HepG2 (cell line): ENCODE data around the gene BANK1. TPM values are rescaled to one million over a fixed set of nuclear protein-coding genes. Genes with fewer than 3 reads are reported as not detected.

Experiments
- ATAC-seq: fragments of 200-7000 bp; cut with Tn5 transposase; 3 replicates; pipeline ENCODE4 v1.9.1; 2020; ENCODE audit warnings: mild to moderate bottlenecking, moderate library complexity
- BruUV-seq: library from RNA; stranded (reverse); fragments of 400-500 nt; replicated peaks from 2 replicates; lab custom pipeline; 2021; lab: Mats Ljungman, UMichigan
- CTCF ChIA-PET: fragments of 300-600 bp; formaldehyde crosslinking; extraction: SDS; loops from one replicate; lab custom pipeline; 2021; ENCODE audit warnings: low total read pairs, inconsistent platforms, low intra/inter-chr PET ratio; lab: Yijun Ruan, JAX
- POLR2A ChIA-PET: fragments of 350-600 bp; sonication (Branson Sonifier 250); formaldehyde crosslinking; loops from one replicate; lab custom pipeline; 2020; ENCODE audit warnings: antibody characterized with exemption, inconsistent platforms; lab: Yijun Ruan, JAX
- DNase-seq: peaks from one replicate; pipeline ENCODE4 v3.0.0-alpha.2; 2015; ENCODE audit warnings: low spot score
- FAIRE-seq: peaks from 3 replicates; lab custom pipeline; 2011; peaks lifted over from hg19 to GRCh38; lab: Jason Lieb, UNC
- H2AFZ ChIP-seq: one replicate; pipeline ENCODE4 v1.6.1; 2011; ENCODE audit warnings: low read length, inconsistent platforms
- H3K27ac ChIP-seq: fragments of 300-600 bp; 3 replicates; pipeline ENCODE4 v1.8.0; 2011; ENCODE audit warnings: mixed run types, mild to moderate bottlenecking, mixed read lengths, low read length, inconsistent platforms; ENCODE audit not compliant: insufficient read depth; ENCODE audit errors: extremely low read length
- H3K27me3 ChIP-seq, 2 experiments: fragments of 200-600 bp in 1 of 2; 2 replicates in 1 of 2; 3 replicates in 1 of 2; pipeline versions ENCODE4 v1.6.0 to v1.8.0; 2011; ENCODE audit warnings: low read length in 2 of 2, mild to moderate bottlenecking in 2 of 2, moderate library complexity in 2 of 2, inconsistent platforms in 1 of 2; ENCODE audit not compliant: insufficient read depth in 2 of 2, control insufficient read depth in 1 of 2
- H3K36me3 ChIP-seq, 2 experiments: fragments of 200-600 bp in 1 of 2; replicated peaks in 1 of 2; 2 replicates in 1 of 2; 3 replicates in 1 of 2; pipeline versions ENCODE4 v1.5.1 to v1.8.0; 2011; ENCODE audit warnings: low read length in 2 of 2, inconsistent platforms in 1 of 2; ENCODE audit not compliant: insufficient read depth in 2 of 2, control insufficient read depth in 1 of 2
- H3K4me1 ChIP-seq: 2 replicates; pipeline ENCODE4 v1.5.1; 2012; ENCODE audit warnings: low read length, inconsistent platforms; ENCODE audit not compliant: insufficient read depth
- H3K4me2 ChIP-seq: 2 replicates; pipeline ENCODE4 v1.6.0; 2011; ENCODE audit warnings: low read depth, low read length, inconsistent platforms
- H3K4me3 ChIP-seq, 3 experiments: fragments of 200-600 bp in 1 of 3; sonication (generic), shearing (Covaris generic) in 1 of 3; replicated peaks in 1 of 3; 2 replicates each; pipeline ENCODE4 v1.5.1; 2011 to 2016; ENCODE audit warnings: low read length in 3 of 3, inconsistent platforms in 2 of 3, low read depth in 2 of 3, mild to moderate bottlenecking in 2 of 3, control low read depth in 1 of 3, mixed read lengths in 1 of 3; ENCODE audit not compliant: insufficient read depth in 1 of 3
- H3K79me2 ChIP-seq: one replicate; pipeline ENCODE4 v1.6.1; 2011; ENCODE audit warnings: low read length, inconsistent platforms; ENCODE audit not compliant: insufficient read depth
- H3K9ac ChIP-seq: 2 replicates; pipeline ENCODE4 v1.6.0; 2011; ENCODE audit warnings: mild to moderate bottlenecking, low read depth, low read length, inconsistent platforms; ENCODE audit not compliant: insufficient read depth
- H3K9me3 ChIP-seq: 2 replicates; pipeline ENCODE4 v1.5.1; 2012; ENCODE audit warnings: mild to moderate bottlenecking, low read length
- H4K20me1 ChIP-seq: 2 replicates; pipeline ENCODE4 v1.6.0; 2011; ENCODE audit warnings: inconsistent platforms, mild to moderate bottlenecking, low read length, moderate library complexity; ENCODE audit not compliant: insufficient read depth
- EHMT2 ChIP-seq: fragments of 200-600 bp; sonication (generic); IDR thresholded peaks from 2 replicates; pipeline ENCODE4 v1.7.0; 2017; ENCODE audit warnings: antibody characterized with exemption, low read depth, low read length, borderline replicate concordance
- HOXA7 ChIP-seq: sonication (generic); formaldehyde crosslinking; IDR thresholded peaks from 2 replicates; pipeline ENCODE4 v1.8.1; 2022; ENCODE audit warnings: mild to moderate bottlenecking, missing genetic modification reagents, moderate library complexity
- JUNB ChIP-seq: sonication (generic); formaldehyde crosslinking; IDR thresholded peaks from 2 replicates; pipeline ENCODE4 v1.8.0; 2022; ENCODE audit warnings: missing genetic modification reagents, mild to moderate bottlenecking, borderline replicate concordance
- KDM3A ChIP-seq: IDR thresholded peaks from 2 replicates; pipeline ENCODE4 v1.6.1; 2018; ENCODE audit warnings: low read depth, missing compliant biosample characterization
- MED1 ChIP-seq: sonication (generic); formaldehyde crosslinking; IDR thresholded peaks from 2 replicates; pipeline ENCODE4 v1.4.0; 2020; ENCODE audit warnings: missing genetic modification reagents
- ONECUT2 ChIP-seq: sonication (generic); formaldehyde crosslinking; IDR thresholded peaks from 2 replicates; pipeline ENCODE4 v1.4.0; 2020; ENCODE audit warnings: missing genetic modification reagents
- REPIN1 ChIP-seq: sonication (generic); formaldehyde crosslinking; IDR thresholded peaks from 2 replicates; pipeline ENCODE4 v1.8.0; 2022; ENCODE audit warnings: missing genetic modification reagents, low read depth, mild to moderate bottlenecking, borderline replicate concordance
- SMAD3 ChIP-seq: sonication (generic); formaldehyde crosslinking; IDR thresholded peaks from 2 replicates; pipeline ENCODE4 v1.4.0; 2020; ENCODE audit warnings: missing genetic modification reagents
- SP5 ChIP-seq: IDR thresholded peaks from 2 replicates; pipeline ENCODE4 v1.6.1; 2016; ENCODE audit warnings: low read depth, borderline replicate concordance
- ZNF10 ChIP-seq: sonication (generic); formaldehyde crosslinking; IDR thresholded peaks from 2 replicates; pipeline ENCODE4 v1.4.0; 2020; ENCODE audit warnings: mild to moderate bottlenecking, low read depth, missing genetic modification reagents, borderline replicate concordance
- ZNF672 ChIP-seq: sonication (generic); formaldehyde crosslinking; IDR thresholded peaks from 2 replicates; pipeline ENCODE4 v1.8.1; 2022; ENCODE audit warnings: missing genetic modification reagents
- WGBS: methylation state at CpG from one replicate; pipeline ENCODE4 v1.1.6; 2017; ENCODE audit warnings: low lambda C conversion rate; 5-methylcytosine and 5-hydroxymethylcytosine counted together
- in situ Hi-C: cut with HindIII; loops from 2 replicates; pipeline ENCODE4 v1.10.0; 2017; ENCODE audit warnings: low pct_unique_long_range_greater_than_20kb; ENCODE audit not compliant: extremely low pct_ligation_motif_present
- intact Hi-C: fragments of 100-400 bp; cut with micrococcal nuclease; formaldehyde crosslinking; loops from one replicate; pipeline ENCODE4 v1.10.0; 2022; ENCODE audit not compliant: unreplicated experiment
- polyA plus RNA-seq, 8 experiments: library from polyadenylated mRNA; depleted of rRNA in 3 of 8; stranded (reverse) in 7 of 8; unstranded in 1 of 8; fragments of >200 nt; fragmentation: Illumina TruSeq in 4 of 8; extraction: Trizol in 4 of 8; gene quantifications; 2 replicates each; pipeline versions ENCODE4 v1.2.1 to v1.2.3, GENCODE V29; 2011 to 2016; ENCODE audit warnings: low read depth in 4 of 8, missing spikeins in 1 of 8, mixed read lengths in 1 of 8; ENCODE audit not compliant: insufficient read depth in 1 of 8
- total RNA-seq, 5 experiments: library from RNA; depleted of rRNA; stranded (reverse); fragments of >200 nt; fragmentation: Illumina TruSeq; extraction: Trizol; gene quantifications; 2 replicates each; pipeline ENCODE4 v1.2.3, GENCODE V29; 2016; ENCODE audit warnings: low read depth in 1 of 5
- TF ChIP-seq, protein P1 (sequence below), 2 experiments: sonication (generic) in 1 of 2; formaldehyde crosslinking in 1 of 2; IDR thresholded peaks; 2 replicates each; pipeline versions ENCODE4 v1.4.0 to v1.6.1; 2018 to 2020; ENCODE audit warnings: missing genetic modification reagents in 2 of 2, borderline replicate concordance in 1 of 2, low read depth in 1 of 2, mild to moderate bottlenecking in 1 of 2, missing biosample characterization in 1 of 2
- TF ChIP-seq, protein P2 (sequence below): sonication (generic); formaldehyde crosslinking; IDR thresholded peaks from 2 replicates; pipeline ENCODE4 v1.8.0; 2022; ENCODE audit warnings: mild to moderate bottlenecking, missing genetic modification reagents, borderline replicate concordance

The BANK1 gene
- total and polyA plus RNA-seq, 2 of the 13 experiments (the other 11 are each of a cell fraction or from before 2014, with no cell fraction given): 0.15 TPM; not detected in 1

- intact Hi-C loops: no loop called here
- TF ChIP-seq, protein P1, sequence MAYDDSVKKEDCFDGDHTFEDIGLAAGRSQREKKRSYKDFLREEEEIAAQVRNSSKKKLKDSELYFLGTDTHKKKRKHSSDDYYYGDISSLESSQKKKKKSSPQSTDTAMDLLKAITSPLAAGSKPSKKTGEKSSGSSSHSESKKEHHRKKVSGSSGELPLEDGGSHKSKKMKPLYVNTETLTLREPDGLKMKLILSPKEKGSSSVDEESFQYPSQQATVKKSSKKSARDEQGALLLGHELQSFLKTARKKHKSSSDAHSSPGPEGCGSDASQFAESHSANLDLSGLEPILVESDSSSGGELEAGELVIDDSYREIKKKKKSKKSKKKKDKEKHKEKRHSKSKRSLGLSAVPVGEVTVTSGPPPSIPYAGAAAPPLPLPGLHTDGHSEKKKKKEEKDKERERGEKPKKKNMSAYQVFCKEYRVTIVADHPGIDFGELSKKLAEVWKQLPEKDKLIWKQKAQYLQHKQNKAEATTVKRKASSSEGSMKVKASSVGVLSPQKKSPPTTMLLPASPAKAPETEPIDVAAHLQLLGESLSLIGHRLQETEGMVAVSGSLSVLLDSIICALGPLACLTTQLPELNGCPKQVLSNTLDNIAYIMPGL (CRISPR knock-in tag; IDR thresholded peaks at IDR 0.05; ENCODE audit: borderline replicate concordance in 1 of 2, low read depth in 1 of 2): no peak
- TF ChIP-seq SP5 (no peak), EHMT2 (no peak), ZNF10 (CRISPR knock-in tag) (no peak), ZNF672 (CRISPR knock-in tag) (no peak), REPIN1 (CRISPR knock-in tag) (no peak)
- TF ChIP-seq, all 625 proteins: peak for 0
- no peak overlapping the region for H3K4me2 ChIP-seq
- in situ Hi-C loops: no loop called here
- H3K79me2 ChIP-seq: no peaks in the 10 kb centered on the region
- no peak for FAIRE-seq
- ATAC-seq: no peak
- no peaks in the 10 kb centered on the region for H3K27me3 ChIP-seq
- H3K36me3 ChIP-seq: no peaks in the 10 kb centered on the region
- no peak overlapping the region for H2AFZ ChIP-seq
- POLR2A ChIA-PET: no interaction called here
- H3K9me3 ChIP-seq: no peaks in the 10 kb centered on the region
- H3K4me3 ChIP-seq: no peak overlapping the region
- H3K27ac ChIP-seq: no peak overlapping the region
- CTCF ChIA-PET: no interaction called here
- no TSS peak for BruUV-seq
- no peak for DNase-seq
- no peak overlapping the region for H3K9ac ChIP-seq
- H3K4me1 ChIP-seq: no peaks in the 10 kb centered on the region
- H4K20me1 ChIP-seq: no peaks in the 10 kb centered on the region
These were observed 124.2 kb downstream of the BANK1 start for GRCh38 chr4:101914761-101915160.

DNA sequence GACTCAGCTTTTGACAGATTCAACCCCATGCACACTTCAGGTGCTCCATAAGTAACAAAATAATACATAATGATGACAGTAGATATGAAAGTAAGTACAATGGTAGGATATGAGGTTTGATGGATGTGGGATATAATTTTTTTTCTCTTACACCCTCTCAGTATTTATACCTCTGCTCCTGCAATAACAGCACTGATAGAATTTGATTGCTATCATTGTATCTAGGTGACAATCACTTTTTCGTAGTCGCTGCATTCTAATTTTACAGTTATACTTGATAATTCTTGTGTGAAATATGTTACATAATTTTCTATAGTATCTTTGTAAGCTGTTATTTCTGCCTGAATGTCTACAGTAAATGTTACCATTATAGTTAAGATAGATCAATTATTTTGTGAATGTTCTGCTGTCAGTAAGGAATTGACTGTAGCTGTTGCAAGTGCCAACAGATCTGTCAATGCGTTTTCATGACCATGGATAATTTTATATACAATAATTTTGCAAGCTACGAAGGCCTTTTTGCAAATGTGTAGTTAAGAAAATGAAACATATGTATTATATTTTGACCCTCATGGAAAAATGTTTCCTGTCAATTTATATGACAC, 128.9 kb downstream of the BANK1 start:
- H2AFZ ChIP-seq: no peak overlapping the region
- no peaks in the 10 kb centered on the region for H4K20me1 ChIP-seq
- intact Hi-C loops (no loop called here), in situ Hi-C loops (no loop called here)
- no peaks in the 10 kb centered on the region for H3K4me1 ChIP-seq
- FAIRE-seq: no peak
- no peak for DNase-seq
- ChIA-PET CTCF (no interaction called here), POLR2A (no interaction called here)
- H3K4me2 ChIP-seq: no peak overlapping the region
- no peak for ATAC-seq
- WGBS: 2% methylated on average over 4 of the region's 4 CpGs
- TF ChIP-seq SMAD3 (no peak), ONECUT2 (CRISPR knock-in tag) (no peak), HOXA7 (CRISPR knock-in tag) (no peak), KDM3A (CRISPR knock-in tag) (no peak), JUNB (CRISPR knock-in tag) (no peak), MED1 (CRISPR knock-in tag) (no peak)
- TF ChIP-seq, protein P2, sequence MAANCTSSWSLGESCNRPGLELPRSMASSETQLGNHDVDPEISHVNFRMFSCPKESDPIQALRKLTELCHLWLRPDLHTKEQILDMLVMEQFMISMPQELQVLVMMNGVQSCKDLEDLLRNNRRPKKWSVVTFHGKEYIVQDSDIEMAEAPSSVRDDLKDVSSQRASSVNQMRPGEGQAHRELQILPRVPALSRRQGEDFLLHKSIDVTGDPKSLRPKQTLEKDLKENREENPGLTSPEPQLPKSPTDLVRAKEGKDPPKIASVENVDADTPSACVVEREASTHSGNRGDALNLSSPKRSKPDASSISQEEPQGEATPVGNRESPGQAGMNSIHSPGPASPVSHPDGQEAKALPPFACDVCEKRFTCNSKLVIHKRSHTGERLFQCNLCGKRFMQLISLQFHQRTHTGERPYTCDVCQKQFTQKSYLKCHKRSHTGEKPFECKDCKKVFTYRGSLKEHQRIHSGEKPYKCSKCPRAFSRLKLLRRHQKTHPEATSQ (CRISPR knock-in tag): no peak
- no peaks in the 10 kb centered on the region for H3K36me3 ChIP-seq
- no peak overlapping the region for H3K27ac ChIP-seq
- BruUV-seq: no TSS peak
- H3K79me2 ChIP-seq: no peaks in the 10 kb centered on the region
- no peaks in the 10 kb centered on the region for H3K27me3 ChIP-seq
- no peak overlapping the region for H3K4me3 ChIP-seq
- H3K9me3 ChIP-seq: no peaks in the 10 kb centered on the region
- H3K9ac ChIP-seq: no peak overlapping the region
